ENCODE measurements around the gene NGB. TPM values are rescaled to one million over a fixed set of nuclear protein-coding genes. Genes with fewer than 3 reads are reported as not detected.
A peak's percentile ranks its signal among the peaks of the same experiment; 100 is the strongest.
"Not testable (repeated sequence)": the region's sequence is repeated elsewhere in the genome, so short reads cannot be mapped to it uniquely, and the experiment has no call there.

NGB gene
- total and polyA plus RNA-seq, 2 donors (not counting 3 experiments of a cell fraction or from before 2014, with no cell fraction given) = not detected

- CTCF ChIA-PET = interaction anchor here (2.4 to 3.1 kb wide), 2 partner anchors 15 to 18 kb away, joined by 15 to 22 read pairs; no protein-coding TSS in a partner anchor
- dilution Hi-C loops (cut with MboI; ENCODE audit: extremely low pct_ligation_motif_present, low sequenced_read_pairs) = no loop called here
- H3K9me1 ChIP-seq (replicated peaks; ENCODE audit: control insufficient read depth, extremely low read depth, insufficient read depth, low read length) = no peaks in the 10 kb centered on the region
- no peak overlapping the region for H2AFZ ChIP-seq (ENCODE audit: low read depth, low read length)
- BruUV-seq (replicated peaks) = no TSS peak
- H3K79me2 ChIP-seq (ENCODE audit: control insufficient read depth, insufficient read depth, low read length) = peaks cover 19% of the 10 kb centered on the region
- intact Hi-C loops (cut with micrococcal nuclease) = no loop called here
- H3K4me1 ChIP-seq (ENCODE audit: control insufficient read depth, extremely low read depth, insufficient read depth, low read length) = peaks cover 17% of the 10 kb centered on the region
- H3K27ac ChIP-seq (ENCODE audit: insufficient read depth, low read depth, low read length) = no peak overlapping the region
- no peak overlapping the region for H3K4me3 ChIP-seq (replicated peaks in 1 of 3; ENCODE audit: insufficient read depth in 1 of 3, low read depth in 1 of 3, low read length in 3 of 3)
- DNase-seq (ENCODE audit: low read depth, low spot score) = no peak
- H3K27me3 ChIP-seq (ENCODE audit: control insufficient read depth in 2 of 2, insufficient read depth in 2 of 2, low read length in 2 of 2) = no peaks in the 10 kb centered on the region
- POLR2A ChIA-PET = no interaction called here
- FAIRE-seq = no peak
- no peak overlapping the region for H3K9ac ChIP-seq (replicated peaks; ENCODE audit: extremely low read depth, insufficient read depth, low read length)
- no peaks in the 10 kb centered on the region for H3K36me3 ChIP-seq (ENCODE audit: control insufficient read depth in 2 of 2, extremely low read depth in 1 of 2, insufficient read depth in 2 of 2, low read length in 2 of 2)
- H3K4me2 ChIP-seq (ENCODE audit: insufficient read depth, low read length) = peak overlapping the region; percentile 76
- no peaks in the 10 kb centered on the region for H4K20me1 ChIP-seq (replicated peaks; ENCODE audit: control insufficient read depth, extremely low read depth, insufficient read depth, low read length)
- TF ChIP-seq JUN (IDR thresholded peaks at IDR 0.05; ENCODE audit: borderline replicate concordance, insufficient read depth, insufficient read length, low read depth) = no peak
- TF ChIP-seq, protein P1, sequence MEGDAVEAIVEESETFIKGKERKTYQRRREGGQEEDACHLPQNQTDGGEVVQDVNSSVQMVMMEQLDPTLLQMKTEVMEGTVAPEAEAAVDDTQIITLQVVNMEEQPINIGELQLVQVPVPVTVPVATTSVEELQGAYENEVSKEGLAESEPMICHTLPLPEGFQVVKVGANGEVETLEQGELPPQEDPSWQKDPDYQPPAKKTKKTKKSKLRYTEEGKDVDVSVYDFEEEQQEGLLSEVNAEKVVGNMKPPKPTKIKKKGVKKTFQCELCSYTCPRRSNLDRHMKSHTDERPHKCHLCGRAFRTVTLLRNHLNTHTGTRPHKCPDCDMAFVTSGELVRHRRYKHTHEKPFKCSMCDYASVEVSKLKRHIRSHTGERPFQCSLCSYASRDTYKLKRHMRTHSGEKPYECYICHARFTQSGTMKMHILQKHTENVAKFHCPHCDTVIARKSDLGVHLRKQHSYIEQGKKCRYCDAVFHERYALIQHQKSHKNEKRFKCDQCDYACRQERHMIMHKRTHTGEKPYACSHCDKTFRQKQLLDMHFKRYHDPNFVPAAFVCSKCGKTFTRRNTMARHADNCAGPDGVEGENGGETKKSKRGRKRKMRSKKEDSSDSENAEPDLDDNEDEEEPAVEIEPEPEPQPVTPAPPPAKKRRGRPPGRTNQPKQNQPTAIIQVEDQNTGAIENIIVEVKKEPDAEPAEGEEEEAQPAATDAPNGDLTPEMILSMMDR (IDR thresholded peaks at IDR 0.05; ENCODE audit: extremely low read depth in 1 of 2, insufficient read depth in 1 of 2, low read depth in 1 of 2, low read length in 2 of 2) = no peak
- TF ChIP-seq, protein P2, sequence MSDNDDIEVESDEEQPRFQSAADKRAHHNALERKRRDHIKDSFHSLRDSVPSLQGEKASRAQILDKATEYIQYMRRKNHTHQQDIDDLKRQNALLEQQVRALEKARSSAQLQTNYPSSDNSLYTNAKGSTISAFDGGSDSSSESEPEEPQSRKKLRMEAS (IDR thresholded peaks at IDR 0.05; ENCODE audit: insufficient read depth, insufficient read length) = no peak
- no peak for TF ChIP-seq MYC (IDR thresholded peaks at IDR 0.05; ENCODE audit: low read depth, low read length)
- TF ChIP-seq FOS (IDR thresholded peaks at IDR 0.05; ENCODE audit: borderline replicate concordance, insufficient read depth, low read length) = no peak
- no peak for TF ChIP-seq EZH2 (IDR thresholded peaks at IDR 0.05; ENCODE audit: borderline replicate concordance, low read depth, low read length, severe bottlenecking)
- no peak for TF ChIP-seq GATA2 (IDR thresholded peaks at IDR 0.05; ENCODE audit: insufficient read depth, insufficient read length, low read depth, low read length)
- TF ChIP-seq POLR2AphosphoS5 (IDR thresholded peaks at IDR 0.05; ENCODE audit: insufficient read depth, low read depth, low read length) = no peak
- no peak for TF ChIP-seq POLR2A (IDR thresholded peaks at IDR 0.05; ENCODE audit: low read depth, low read length)
- H3K9me3 ChIP-seq (replicated peaks; ENCODE audit: control insufficient read depth, insufficient read depth, low read length) = no peaks in the 10 kb centered on the region
Measured at GRCh38 chr14:77319422-77319821, 48.4 kb upstream of the NGB start.

DNA sequence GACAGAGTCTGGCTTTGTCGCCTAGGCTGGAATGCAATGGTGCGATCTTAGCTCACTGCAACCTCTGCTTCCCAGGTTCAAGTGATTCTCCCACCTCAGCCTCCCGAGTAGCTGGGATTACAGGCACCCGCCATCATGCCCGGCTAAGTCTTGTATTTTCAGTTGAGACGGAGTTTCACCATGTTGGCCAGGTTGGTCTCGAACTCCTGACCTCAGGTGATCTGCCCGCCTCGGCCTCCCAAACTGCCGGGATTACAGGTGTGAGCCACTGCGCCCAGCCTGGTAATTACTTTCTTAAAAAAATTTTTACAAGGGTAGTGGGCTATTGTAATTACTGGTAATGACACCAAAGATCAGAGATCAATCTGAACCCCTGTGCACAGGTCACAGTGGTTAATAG lies 47.8 kb upstream of the NGB start:
- H3K4me3 ChIP-seq (replicated peaks in 1 of 3; ENCODE audit: insufficient read depth in 1 of 3, low read depth in 1 of 3, low read length in 3 of 3); H3K9ac ChIP-seq (replicated peaks; ENCODE audit: extremely low read depth, insufficient read depth, low read length); H3K36me3 ChIP-seq (ENCODE audit: control insufficient read depth in 2 of 2, extremely low read depth in 1 of 2, insufficient read depth in 2 of 2, low read length in 2 of 2); H2AFZ ChIP-seq (ENCODE audit: low read depth, low read length); BruUV-seq (replicated peaks); H3K9me1 ChIP-seq (replicated peaks; ENCODE audit: control insufficient read depth, extremely low read depth, insufficient read depth, low read length); POLR2A ChIA-PET; H3K4me2 ChIP-seq (ENCODE audit: insufficient read depth, low read length); dilution Hi-C loops (cut with MboI; ENCODE audit: extremely low pct_ligation_motif_present, low sequenced_read_pairs); intact Hi-C loops (cut with micrococcal nuclease); DNase-seq (ENCODE audit: low read depth, low spot score); H3K27ac ChIP-seq (ENCODE audit: insufficient read depth, low read depth, low read length); H4K20me1 ChIP-seq (replicated peaks; ENCODE audit: control insufficient read depth, extremely low read depth, insufficient read depth, low read length); H3K9me3 ChIP-seq (replicated peaks; ENCODE audit: control insufficient read depth, insufficient read depth, low read length); FAIRE-seq; H3K27me3 ChIP-seq (ENCODE audit: control insufficient read depth in 2 of 2, insufficient read depth in 2 of 2, low read length in 2 of 2): not testable (repeated sequence)
- CTCF ChIA-PET = interaction anchor here (3.1 kb wide), 1 partner anchor 18 kb away, joined by 22 read pairs; no protein-coding TSS in a partner anchor
- Histone ChIP-seq H3K4me1 (ENCODE audit: control insufficient read depth, extremely low read depth, insufficient read depth, low read length) (peaks cover 17% of the 10 kb centered on the region), H3K79me2 (ENCODE audit: control insufficient read depth, insufficient read depth, low read length) (peaks cover 19% of the 10 kb centered on the region)
